HG03045 (cell line): Measurements from ENCODE around the gene DCP1B.

Experiments used
- ATAC-seq: cut with Tn5 transposase; IDR thresholded peaks from one replicate; pipeline ENCODE4 v1.9.1; 2021; ENCODE audit warnings: mild to moderate bottlenecking, moderate library complexity; ENCODE audit not compliant: unreplicated experiment

Gene DCP1B

GRCh38 chr12:2017546-2018337 is 13.5 kb upstream of the DCP1B start:
- ATAC-seq = no peak

- no peak for ATAC-seq
These were observed 12.7 kb upstream of the DCP1B start for GRCh38 chr12:2016862-2017545.

GRCh38 chr12:2014231-2014630 is 10.0 kb upstream of the DCP1B start:
- ATAC-seq = no peak

GRCh38 chr12:2013527-2014223 is 9.4 kb upstream of the DCP1B start:
- ATAC-seq = no peak

- no peak for ATAC-seq
These were observed 8.8 kb upstream of the DCP1B start for GRCh38 chr12:2013086-2013485.

GRCh38 chr12:2011643-2012607 is 7.7 kb upstream of the DCP1B start:
- no peak for ATAC-seq

- ATAC-seq = no peak
These were observed 5.4 kb upstream of the DCP1B start for GRCh38 chr12:2009623-2010022.

- no peak for ATAC-seq
These were observed 4.4 kb upstream of the DCP1B start for GRCh38 chr12:2008677-2009076.

- no peak for ATAC-seq
These were observed 563 bp downstream of the DCP1B start for GRCh38 chr12:2003676-2004112.

- ATAC-seq = no peak
These were observed 8.9 kb downstream of the DCP1B start for GRCh38 chr12:1995205-1995896.

GRCh38 chr12:1994429-1995143 is 9.7 kb downstream of the DCP1B start:
- no peak for ATAC-seq

GRCh38 chr12:1993871-1994371 is 10.3 kb downstream of the DCP1B start:
- no peak for ATAC-seq

- ATAC-seq = no peak
These were observed 10.9 kb downstream of the DCP1B start for GRCh38 chr12:1993341-1993740.

GRCh38 chr12:1992732-1993131 is 11.5 kb downstream of the DCP1B start:
- ATAC-seq = no peak

GRCh38 chr12:1989111-1989510 is 15.1 kb downstream of the DCP1B start:
- no peak for ATAC-seq

GRCh38 chr12:1984759-1985158 is 19.5 kb downstream of the DCP1B start:
- no peak for ATAC-seq

GRCh38 chr12:1980282-1980681 is 24.0 kb downstream of the DCP1B start:
- no peak for ATAC-seq

GRCh38 chr12:1978078-1978862 is 26.0 kb downstream of the DCP1B start:
- ATAC-seq = no peak
